Effector CD4-positive, alpha-beta T cell (primary cell): Measurements from ENCODE around the gene FCHO2.

Experiments
- DNase-seq: peaks from one replicate; pipeline ENCODE4 v3.0.0-alpha.2; 2020

The FCHO2 gene

GRCh38 chr5:73115399-73116051 lies 159.7 kb downstream of the FCHO2 start:
- DNase-seq: no peak

DNA sequence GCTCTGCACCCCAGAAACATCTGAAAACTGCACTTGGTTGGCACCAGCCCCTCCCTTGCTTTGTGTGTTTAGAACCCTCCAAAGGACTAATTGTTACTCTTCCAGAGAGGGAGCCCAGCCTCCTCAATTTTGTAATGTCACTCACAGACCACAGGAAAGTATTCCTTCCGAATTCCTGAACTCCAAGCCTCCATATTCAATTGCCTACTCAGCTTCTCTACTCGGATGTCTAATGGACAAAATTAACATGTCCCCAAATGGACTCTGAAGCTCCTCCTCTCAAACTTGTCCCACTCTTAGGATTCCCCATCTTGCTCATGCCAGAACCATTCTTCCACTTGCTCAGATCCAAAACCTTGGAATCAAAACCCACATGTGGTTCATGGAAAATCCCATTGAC lies 160.7 kb downstream of the FCHO2 start:
- no peak for DNase-seq

- DNase-seq: no peak
Observed at GRCh38 chr5:73117088-73117740, 161.4 kb downstream of the FCHO2 start.

- DNase-seq: no peak
Observed at GRCh38 chr5:73118391-73118973, 162.6 kb downstream of the FCHO2 start.

DNA sequence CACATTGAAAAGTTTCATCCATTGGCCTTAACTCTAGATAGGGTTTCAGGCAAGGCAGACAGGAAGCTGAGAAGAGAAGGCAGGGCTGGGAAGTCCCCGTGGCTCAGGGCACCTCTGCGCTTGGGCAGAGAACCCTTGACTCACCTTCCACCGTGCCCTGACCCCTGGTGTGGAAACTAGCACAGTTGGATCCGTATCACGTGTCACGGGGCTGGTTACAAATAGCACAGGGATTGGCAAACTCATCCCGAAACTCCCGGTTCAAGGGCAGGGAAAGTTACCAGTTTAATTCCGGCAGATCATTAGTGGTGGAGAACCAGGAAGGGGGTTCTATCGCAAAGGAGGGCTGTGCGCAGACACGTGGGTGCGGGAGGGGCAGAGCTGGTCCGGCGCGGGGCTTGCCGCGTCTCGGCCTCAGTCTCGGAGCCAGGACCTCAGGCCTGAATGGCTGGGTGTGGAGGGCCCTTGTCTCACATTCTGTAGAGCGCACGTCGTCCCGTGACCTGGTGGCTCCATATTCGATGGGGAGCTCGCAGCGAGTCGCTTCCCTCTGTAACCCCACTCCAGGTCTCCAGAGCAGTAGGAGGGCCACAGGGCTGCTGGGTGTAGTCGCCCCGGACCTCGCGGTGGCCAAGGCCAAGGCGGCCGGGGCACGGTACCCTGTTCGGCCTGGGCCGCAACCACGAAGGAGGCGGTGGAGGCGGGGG lies 163.8 kb downstream of the FCHO2 start:
- DNase-seq: no peak

GRCh38 chr5:73120222-73121118 lies 164.6 kb downstream of the FCHO2 start, which contains the start of gene TMEM171:
Gene TMEM171 (plus strand): TSS chr5:73120575. CDS start chr5:73123374, 2,799 bp downstream.
- DNase-seq: no peak

GRCh38 chr5:73121119-73121463 lies 165.2 kb downstream of the FCHO2 start:
- no peak for DNase-seq

DNA sequence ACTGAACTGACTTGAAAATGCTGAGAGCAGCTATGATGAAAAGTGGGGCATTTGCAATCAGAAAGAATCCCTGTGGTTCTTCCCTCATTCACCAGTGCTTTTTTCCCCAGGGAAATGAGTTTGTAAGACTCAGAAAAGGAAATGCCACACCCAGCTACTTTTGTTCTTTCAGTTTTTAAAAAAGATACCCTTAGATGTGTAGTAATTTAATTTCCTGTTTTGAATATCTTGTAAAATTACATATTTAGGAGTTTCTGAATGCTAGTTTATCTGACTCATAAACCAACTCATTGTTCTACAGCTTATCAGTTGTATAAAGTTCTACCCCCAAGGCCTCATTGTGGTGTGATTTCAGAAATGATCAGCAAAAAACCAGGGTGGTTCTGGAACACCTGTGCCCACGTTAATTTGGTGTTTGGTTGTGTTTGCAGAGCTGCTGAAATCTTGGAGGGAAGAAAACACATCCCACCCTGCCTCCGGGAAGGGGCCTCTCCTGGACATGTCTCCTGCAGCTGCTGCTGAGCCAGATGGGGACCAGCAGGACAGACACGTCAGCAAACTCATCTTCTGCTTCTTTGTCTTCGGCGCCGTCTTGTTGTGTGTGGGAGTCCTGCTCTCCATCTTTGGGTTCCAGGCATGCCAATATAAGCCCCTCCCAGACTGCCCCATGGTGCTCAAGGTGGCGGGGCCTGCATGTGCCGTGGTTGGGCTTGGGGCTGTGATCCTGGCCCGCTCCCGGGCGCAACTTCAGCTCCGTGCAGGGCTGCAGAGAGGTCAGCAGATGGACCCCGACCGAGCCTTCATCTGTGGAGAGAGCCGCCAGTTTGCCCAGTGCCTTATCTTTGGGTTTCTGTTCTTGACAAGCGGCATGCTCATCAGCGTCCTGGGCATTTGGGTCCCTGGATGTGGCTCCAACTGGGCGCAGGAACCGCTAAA lies 167.3 kb downstream of the FCHO2 start:
- DNase-seq: no peak

DNA sequence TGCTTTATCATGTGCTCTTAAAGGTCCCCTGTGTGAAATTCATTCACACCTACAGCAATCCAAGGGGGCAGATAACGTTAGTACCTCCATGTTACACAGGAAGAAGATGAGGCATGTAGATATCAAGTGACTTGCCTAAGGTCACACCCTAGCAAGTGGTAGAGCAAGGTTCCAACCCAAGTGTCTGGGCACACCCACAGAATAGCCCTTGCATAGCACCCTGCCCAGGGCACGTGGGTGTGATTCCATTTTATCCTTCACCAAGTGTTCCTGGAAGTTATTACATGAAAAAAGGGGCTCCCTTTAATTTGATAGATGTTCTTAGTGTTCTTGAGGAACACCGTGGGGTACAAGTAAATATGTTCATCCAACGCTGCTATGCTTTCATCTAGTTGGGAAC lies 169.4 kb downstream of the FCHO2 start:
- no peak for DNase-seq

GRCh38 chr5:73126381-73126780 lies 170.5 kb downstream of the FCHO2 start:
- no peak for DNase-seq

DNA sequence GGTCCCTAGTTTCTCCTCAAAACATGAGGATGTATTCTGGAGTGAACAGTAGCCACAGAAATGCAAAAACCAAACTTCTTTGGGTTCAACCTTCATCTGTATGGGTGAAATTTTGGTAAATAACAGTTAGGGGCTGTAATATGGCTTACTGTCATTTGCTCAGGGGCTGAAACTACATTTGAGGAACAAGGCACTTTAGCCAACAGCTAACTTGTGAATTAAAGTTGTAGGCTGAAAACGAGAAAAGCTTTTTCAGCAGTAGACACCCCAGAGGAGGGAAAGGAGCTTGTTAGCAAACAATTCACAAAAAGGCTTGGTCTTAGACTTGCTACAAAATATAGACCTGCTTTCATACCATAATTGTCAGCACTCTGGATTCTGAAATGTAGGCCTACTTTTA lies 171.1 kb downstream of the FCHO2 start:
- no peak for DNase-seq

- DNase-seq: no peak
Observed at GRCh38 chr5:73129143-73129542, 173.3 kb downstream of the FCHO2 start.

GRCh38 chr5:73130811-73131210 lies 175.0 kb downstream of the FCHO2 start:
- DNase-seq: no peak

- DNase-seq: no peak
Observed at GRCh38 chr5:73131711-73132425, 176.0 kb downstream of the FCHO2 start.

DNA sequence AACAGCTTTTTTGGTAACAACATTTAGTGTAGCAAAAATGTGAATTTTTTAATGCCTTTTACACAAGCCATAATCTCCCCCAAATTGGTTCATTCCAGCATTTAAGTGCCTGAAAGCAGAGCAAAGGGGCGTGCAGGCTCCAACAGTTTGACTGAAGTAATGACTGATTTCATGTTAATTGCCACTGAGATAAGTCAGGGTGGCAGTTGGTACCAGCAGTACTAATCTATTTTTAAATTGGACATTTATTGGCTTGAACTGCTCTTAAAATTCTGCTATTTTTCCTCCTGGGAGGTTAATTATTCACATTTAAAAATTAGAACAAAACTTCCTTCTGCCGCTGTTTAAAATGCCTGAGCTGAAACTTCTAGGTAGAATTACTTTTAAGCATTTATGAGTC lies 176.9 kb downstream of the FCHO2 start:
- no peak for DNase-seq

DNA sequence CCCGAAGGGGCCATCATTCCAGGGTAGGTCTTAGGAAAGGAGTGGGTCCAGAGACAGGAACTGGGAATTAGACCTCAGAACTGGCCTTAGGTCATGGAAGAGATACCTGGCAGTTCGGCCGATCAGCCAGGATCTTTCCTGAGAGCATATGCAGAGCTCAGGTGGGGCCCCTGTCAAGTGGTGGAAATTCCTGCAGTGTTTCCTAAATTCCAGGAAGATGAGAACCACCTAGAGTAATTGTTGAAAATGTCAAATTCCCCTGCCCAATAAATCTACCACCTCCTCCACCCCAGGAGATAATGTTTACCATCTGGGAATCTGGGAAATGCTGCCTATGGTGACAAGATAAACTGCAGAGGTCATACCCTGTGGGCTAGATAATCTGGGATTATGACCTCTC lies 179.2 kb downstream of the FCHO2 start:
- no peak for DNase-seq

- DNase-seq: no peak
Observed at GRCh38 chr5:73135429-73136054, 179.7 kb downstream of the FCHO2 start.

DNA sequence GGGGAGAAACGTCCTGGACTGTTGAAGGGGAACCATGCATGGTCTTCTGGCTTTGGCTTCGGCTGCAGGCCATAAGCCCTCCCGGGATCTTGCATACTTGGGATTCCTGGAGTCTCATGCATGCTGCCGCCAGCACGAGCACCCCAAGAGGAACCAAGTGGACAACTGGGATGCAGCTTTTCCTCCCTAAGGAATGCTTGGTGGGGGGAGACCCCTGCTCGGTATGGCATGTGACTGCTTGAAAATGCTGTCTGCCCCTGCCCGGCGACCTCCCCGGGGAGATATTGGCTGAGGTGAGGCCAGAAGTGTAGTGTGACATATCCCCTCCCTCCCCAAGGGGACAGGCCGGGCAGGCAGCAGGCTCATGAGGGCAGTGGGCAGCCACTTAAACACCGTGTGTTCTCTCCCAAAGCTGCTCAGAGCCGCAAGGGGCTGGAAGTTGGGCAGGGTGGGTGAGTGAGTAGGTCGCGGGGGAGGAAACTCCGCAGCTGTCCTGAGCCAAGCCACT lies 180.3 kb downstream of the FCHO2 start:
- no peak for DNase-seq

- DNase-seq: no peak
Observed at GRCh38 chr5:73137563-73138530, 182.0 kb downstream of the FCHO2 start.
